CMK (cell line): ENCODE data around the gene TXK.
"Not testable (repeated sequence)": the region's sequence is repeated elsewhere in the genome, so short reads cannot be mapped to it uniquely, and the experiment has no call there.

Experiments used
- DNase-seq: peaks from one replicate; pipeline ENCODE4 v3.0.0-alpha.2; 2010; ENCODE audit warnings: low read depth

Gene TXK

GRCh38 chr4:48134081-48134480 is at the start of gene TXK:
TXK (minus strand) TSS chr4:48134250; CDS start chr4:48134170, 80 bp downstream.
- no peak for DNase-seq

- no peak for DNase-seq
These were observed 46.2 kb upstream of the TXK start for GRCh38 chr4:48180234-48180633.

GRCh38 chr4:48178931-48179330 is 44.9 kb upstream of the TXK start:
- no peak for DNase-seq

DNA sequence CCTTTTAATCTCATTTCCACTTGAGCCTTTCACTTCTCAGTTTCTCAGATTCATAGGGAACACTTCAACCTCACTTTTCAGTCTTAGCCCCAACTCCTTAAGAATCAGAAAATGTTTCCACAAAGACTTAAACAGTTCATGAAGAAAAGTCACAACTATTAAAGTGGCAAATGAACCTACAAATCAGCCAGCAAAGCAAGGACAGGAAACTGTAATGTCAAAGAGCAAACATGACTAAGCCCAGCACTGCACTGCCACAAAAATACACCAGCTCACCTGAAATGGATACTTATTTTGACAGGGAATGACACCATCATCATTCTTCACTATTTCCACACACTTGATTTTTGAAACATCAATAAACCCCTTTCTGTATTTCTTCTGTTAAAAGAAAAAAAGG is 41.8 kb upstream of the TXK start:
- DNase-seq = no peak

- no peak for DNase-seq
These were observed 41.3 kb upstream of the TXK start for GRCh38 chr4:48175328-48175727.

DNA sequence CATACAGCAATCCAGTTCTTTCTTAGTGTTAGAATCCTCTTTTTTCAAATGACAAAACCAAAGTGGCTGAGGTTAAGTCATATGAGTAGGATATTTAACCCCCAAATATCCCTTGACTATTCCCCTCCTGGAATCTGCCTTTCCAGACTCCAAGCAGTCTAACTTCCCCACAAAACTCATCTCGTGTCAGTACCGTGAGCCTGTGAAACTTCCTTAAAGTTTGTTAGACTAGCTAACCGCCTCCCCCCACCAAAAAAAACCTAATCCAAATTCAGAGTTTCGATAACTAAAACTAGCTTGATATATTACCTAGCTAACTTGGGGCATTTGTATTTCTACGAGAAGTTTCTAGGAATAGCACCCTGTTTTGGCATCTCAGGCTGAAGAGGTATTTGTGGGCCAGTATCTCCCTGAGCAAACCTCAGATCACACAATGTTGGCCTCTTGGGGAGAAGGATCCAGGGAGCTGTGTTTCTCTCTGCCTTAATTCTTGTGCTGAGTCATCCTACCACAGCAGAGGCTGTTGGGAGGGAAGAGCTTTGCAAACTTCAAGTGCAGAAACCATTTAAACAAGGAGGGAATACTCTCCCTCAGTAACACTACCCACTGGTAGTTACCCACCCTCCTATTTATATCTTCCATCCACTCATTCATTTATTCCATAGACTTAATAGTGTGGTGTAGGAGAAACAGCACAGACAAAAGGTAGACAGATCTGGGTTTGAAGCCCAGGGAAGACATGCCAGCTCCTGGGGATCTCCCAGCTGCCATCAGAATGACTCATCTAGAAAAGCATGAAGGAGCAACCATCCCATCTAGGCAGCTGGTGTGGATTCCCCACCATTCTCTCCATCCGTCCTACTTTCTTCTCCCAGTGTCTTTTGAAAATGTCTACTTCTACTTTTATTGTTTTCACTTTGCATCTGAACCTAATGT is 39.3 kb upstream of the TXK start:
- no peak for DNase-seq

DNA sequence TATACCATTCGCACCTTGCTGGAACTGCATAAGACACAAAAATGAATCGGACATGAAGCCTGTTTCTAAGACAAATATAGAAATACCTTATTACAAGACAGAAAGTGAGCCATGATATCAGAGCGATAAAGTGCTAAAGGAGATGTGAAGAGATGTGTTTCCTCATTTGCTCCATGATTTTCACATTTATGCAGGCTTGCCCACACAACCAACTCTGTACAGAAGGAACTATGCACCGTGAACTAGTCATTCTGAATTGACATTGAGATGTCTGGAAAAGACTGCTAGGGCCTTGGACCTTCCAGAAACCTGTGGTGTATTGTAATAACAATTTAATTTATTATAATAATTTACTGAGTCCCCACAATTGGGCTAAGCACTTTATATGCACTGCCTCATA is 38.6 kb upstream of the TXK start:
- DNase-seq = no peak

DNA sequence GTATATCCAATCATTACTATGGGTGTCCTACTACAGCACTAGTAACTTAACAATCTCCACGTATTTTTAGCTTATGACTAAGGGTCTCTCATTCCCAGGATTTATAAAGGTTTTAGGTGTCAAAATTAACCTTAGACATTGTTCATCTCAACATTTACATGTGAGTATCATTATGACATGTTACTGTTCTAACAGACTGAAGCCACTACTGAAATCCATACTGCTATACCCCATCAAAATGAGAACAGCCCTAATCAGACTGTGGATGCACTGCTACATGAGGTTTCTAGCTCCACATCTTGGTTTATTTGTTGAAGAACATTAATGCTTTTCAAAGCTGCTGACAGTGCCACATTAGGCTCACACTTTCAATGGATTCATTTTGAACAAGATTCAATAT is 35.6 kb upstream of the TXK start:
- DNase-seq = no peak

DNA sequence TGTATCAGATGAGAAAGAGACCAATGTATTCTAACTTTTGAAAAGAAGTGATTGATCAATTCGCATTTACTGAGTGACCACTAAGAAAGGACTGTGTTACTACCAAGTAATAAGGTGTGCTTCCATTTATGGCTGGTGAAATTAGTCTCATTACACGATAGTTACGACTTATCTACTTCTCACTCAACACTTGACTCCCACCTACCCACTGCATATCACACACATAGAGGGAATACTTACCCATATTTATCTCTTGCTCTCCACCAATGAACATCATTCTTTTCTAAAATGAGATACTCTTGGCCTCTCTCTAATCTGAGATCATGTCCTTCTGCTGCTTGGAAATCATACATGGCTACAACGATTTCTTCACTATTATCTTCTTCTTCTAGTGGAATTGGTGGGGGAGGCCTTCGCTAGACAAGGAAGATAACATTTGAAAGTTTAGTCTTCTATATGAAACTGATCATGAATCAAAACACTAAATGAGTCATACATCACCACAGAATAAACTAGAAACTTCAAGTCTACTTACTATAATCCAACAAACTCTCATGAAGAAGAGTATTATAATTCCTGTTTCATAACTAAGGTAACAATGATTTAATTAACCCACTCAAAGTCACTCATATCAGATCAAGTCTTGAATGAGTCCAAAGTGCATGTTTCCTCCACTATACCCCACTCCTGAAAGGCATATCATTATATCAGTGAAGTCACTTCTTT is 33.7 kb upstream of the TXK start:
- no peak for DNase-seq

GRCh38 chr4:48164561-48164960 is 30.5 kb upstream of the TXK start:
- not testable (repeated sequence) for DNase-seq

DNA sequence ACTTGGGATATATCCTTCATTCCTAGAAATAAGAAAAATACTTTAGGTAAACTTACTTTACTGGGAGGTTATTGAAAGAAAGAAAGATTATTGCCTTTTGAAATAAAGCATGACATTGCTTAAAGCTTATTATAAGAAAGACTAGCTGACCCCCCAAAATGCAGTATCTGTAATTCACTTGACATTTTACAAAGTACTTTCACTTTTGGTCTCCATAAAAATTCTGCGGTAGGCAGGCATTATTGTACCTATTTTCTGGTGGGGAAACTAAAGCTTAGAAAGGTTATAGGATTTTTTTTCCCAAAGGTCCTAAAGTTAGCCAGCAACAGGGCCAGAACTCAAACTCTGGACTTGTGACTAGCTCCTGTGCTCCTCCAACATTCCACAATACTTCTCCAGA is 29.7 kb upstream of the TXK start:
- no peak for DNase-seq

GRCh38 chr4:48162162-48162561 is 28.1 kb upstream of the TXK start:
- no peak for DNase-seq

GRCh38 chr4:48157271-48157670 is 23.2 kb upstream of the TXK start:
- no peak for DNase-seq

DNA sequence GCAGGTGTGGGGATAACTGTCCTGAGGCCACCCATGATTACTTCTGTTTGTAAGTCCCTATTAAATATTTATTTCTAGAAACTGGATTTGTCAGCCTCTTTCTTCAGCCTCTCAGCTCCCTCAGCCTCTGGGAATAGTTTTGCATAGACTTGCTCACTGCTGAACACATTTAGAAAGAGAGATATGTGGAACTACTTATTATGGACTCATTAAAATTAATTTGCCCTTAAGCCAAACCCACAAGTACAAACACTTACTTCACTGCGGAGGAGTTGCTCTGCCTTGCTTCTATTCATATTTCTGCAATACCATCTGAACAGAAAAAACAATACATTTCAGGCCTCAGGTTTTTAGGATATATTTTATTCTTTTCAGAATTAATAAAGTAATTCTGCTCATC is 22.4 kb upstream of the TXK start:
- no peak for DNase-seq

- DNase-seq = no peak
These were observed 19.9 kb upstream of the TXK start for GRCh38 chr4:48153791-48154550.

DNA sequence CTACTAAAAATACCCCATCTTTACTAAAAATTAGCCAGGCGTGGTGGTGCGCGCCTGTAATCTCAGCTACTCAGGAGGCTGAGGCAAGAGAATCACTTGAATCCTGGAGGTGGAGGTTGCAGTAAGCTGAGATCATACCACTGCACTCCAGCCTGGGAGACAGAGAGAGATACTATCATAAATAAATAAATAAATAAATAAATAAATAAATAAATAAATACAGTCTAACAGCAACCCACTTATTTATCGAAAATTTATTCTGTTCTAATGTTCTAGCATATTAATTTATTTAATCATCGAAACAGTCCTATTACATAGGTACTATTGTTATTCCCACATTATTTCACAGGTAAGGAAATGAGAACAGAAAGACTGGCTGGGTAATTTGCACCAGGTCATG is 18.2 kb upstream of the TXK start:
- no peak for DNase-seq

DNA sequence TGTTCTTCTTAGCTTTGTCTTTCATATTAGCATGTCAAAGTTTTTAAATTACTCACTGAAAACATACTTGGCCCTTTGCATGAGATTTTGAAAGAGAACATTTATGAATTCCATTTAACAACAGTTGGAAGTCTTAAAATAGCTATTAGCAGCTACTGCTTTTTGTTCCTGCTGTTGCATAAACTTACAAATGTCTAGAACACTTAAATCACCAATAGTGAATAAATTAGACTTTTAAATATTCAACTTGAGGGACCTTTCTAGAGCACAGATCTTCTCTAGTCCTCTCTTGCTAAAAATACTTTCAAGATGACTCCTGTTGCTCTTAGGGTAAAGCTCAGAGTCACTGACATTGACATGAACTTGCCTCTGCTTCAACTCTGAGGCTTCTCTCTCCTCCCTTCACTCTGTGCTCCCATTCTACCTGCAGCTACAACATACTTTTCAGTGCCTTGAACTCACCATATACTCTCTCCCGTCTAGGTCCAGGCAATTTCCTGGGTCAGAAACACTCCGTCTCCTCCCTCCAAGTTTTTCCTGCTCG is 15.8 kb upstream of the TXK start:
- DNase-seq = no peak

DNA sequence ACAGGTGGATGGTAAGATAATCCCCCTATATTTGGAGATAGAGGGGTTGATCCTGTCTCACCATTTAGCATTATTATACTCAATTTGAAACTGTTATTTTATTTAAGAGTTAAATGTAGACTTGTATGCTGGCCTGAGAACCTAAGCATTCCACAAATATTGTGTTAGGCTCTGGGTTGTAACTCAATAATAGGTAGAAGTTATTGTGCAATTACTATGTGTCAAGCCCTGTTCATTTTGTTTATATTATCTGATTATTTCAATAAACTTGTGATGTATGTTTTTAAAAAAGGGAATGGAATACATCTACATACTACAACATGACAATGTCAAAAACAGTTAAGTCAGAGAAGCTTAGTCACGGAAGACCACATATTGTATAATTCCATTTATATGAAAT is 13.6 kb upstream of the TXK start:
- no peak for DNase-seq

DNA sequence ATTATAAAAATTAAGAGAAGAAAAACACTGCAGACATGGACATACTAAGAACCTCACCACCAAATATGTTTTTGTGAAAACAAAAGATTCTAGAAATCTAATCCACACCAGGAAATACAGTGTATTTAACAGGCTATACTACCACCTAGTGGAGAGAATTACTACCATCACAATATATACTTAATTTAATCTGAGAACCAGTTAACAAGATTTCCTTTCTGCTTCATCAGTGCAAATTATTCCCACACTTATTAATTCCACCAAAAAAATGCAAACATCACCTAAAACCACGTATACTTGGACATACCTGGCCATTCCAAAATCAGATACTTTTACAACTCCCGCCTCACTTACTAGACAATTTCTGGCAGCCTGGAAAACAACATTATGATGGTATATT is 7.0 kb upstream of the TXK start:
- no peak for DNase-seq

- no peak for DNase-seq
These were observed 5.6 kb upstream of the TXK start for GRCh38 chr4:48139691-48140090.

DNA sequence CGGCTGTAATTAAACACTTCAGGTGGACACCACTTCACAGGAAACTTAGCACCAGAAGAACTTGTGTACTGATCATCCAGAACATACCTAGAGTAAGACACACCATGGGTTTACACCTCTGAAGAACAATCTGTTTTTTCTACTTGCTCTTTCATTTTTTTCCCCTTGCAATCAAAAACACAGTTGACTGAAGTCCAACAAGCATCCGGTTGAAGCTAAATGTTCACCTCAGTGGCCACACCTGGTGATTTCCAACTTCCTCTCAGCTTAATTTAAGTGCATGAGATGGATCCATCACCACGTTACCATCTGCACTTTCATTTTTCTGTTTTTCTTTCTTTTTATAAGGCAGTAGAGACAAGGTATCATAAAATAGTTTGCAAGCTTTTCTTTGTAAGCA is 4.9 kb upstream of the TXK start:
- no peak for DNase-seq

DNA sequence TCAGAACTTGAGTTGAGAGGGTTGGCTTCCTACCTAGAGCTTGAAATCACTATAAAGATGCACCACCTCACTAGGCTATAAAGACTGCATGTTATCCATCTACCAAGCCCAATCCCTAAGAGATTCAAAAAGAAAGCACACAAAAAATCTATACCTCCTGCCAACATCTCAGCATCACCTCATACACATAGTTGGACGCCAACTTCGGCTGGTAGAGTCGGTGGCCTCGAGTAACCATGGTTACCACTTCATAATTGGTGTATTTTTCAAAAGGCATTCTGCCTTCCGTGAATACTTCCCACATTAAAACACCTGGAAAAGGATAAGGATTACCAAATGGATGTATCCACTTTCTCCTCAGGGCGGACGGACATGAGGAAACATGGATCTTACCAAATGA is 4.5 kb upstream of the TXK start:
- no peak for DNase-seq
